ENCODE data around the gene PRMT5. TPM values are rescaled to one million over a fixed set of nuclear protein-coding genes. Genes with fewer than 3 reads are reported as not detected.

Gene PRMT5
- total RNA-seq, 1 donor from 2014 or later = 91.1 TPM

GRCh38 chr14:22905627-22906026, 23.5 kb downstream of the PRMT5 start:
- TF ChIP-seq CTCF (IDR thresholded peaks at IDR 0.05; ENCODE audit: insufficient read depth, low read length, severe bottlenecking) = no peak
- Histone ChIP-seq H3K36me3 (ENCODE audit: control insufficient read depth, insufficient read depth, low read length) (peaks cover 23% of the 10 kb centered on the region), H3K27me3 (ENCODE audit: control insufficient read depth, insufficient read depth, low read length) (no peaks in the 10 kb centered on the region), H3K4me3 (ENCODE audit: low read depth, low read length) (no peak overlapping the region)
- DNase-seq (ENCODE audit: low read depth) (no peak), FAIRE-seq (no peak)

DNA sequence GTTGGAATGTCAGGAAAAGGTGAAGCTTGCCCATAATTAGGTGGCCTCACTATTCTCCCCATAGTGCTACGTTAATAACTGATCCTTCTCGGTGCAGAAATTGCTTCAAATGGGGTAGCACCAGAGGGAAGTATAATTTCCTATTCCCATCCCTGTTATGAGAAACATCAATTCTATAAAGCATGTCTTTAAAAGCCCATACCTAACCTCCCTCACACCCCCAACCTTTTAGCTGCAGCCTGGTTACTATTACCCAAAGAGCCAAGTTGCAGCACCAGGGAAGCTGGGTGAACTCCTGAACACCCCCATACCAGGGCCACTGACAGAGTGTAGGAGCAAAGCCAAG, 25.5 kb downstream of the PRMT5 start:
- no peaks in the 10 kb centered on the region for H3K27me3 ChIP-seq (ENCODE audit: control insufficient read depth, insufficient read depth, low read length)
- no peak overlapping the region for H3K4me3 ChIP-seq (ENCODE audit: low read depth, low read length)
- H3K36me3 ChIP-seq (ENCODE audit: control insufficient read depth, insufficient read depth, low read length) = peaks cover 20% of the 10 kb centered on the region
- TF ChIP-seq CTCF (IDR thresholded peaks at IDR 0.05; ENCODE audit: insufficient read depth, low read length, severe bottlenecking) = no peak
- no peak for FAIRE-seq
- no peak for DNase-seq (ENCODE audit: low read depth)

DNA sequence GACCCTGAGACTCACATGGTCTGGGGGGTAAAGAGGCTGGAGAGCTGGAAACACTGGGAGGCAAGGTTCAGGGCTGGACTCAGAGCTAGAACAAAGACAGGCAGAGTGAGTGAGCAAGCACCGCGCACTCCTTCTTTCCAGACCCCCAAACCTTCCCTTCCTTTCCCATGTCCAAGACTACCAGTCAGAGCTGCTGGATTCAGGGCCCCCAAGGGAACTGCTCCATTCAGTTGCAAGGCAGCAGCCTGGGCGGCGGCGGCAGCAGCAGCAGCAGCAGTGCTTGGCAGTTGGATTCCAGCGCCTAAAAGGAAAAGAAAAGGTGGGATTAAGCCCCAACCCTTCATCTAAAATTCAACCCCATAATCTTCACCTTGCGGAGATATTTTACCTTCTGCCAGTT, 27.4 kb downstream of the PRMT5 start:
- Histone ChIP-seq H3K4me3 (ENCODE audit: low read depth, low read length) (no peak overlapping the region), H3K27me3 (ENCODE audit: control insufficient read depth, insufficient read depth, low read length) (no peaks in the 10 kb centered on the region), H3K36me3 (ENCODE audit: control insufficient read depth, insufficient read depth, low read length) (peaks cover 19% of the 10 kb centered on the region)
- FAIRE-seq (no peak), DNase-seq (ENCODE audit: low read depth) (no peak)
- no peak for TF ChIP-seq CTCF (IDR thresholded peaks at IDR 0.05; ENCODE audit: insufficient read depth, low read length, severe bottlenecking)

DNA sequence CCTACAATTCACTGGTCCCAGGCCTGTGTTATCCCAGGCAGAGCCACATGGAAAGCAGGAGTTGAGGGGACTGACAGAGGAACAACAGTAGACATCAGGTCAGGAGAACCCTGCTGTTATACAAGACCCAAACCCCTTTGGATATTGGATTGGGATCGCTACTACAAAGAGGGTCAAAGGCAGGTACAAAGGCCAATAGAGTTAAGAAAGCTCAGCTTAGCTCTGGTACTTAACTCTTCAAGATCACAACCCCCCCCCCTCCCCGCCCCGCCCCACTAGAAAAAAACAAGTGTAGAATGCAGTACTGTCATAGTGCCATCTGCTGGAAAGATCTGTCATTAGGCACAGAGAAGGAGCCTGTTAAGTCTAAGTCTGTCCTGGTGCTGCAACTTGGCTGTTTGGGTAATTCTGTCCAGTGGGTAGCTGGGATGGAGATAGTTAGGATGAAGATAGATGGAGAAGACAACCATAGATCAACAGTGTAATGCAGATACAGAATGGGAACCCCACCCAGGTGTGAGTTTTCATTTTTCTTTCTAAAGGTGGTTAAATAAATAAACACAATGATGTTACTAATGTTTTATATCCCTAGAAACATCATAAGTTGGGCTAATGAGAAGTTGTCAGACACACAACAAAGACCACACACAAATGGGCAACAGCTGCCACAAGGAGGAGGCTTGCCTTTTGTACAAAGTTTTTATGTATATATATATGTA, 28.9 kb downstream of the PRMT5 start:
- Histone ChIP-seq H3K4me3 (ENCODE audit: low read depth, low read length) (no peak overlapping the region), H3K36me3 (ENCODE audit: control insufficient read depth, insufficient read depth, low read length) (peaks cover 17% of the 10 kb centered on the region), H3K27me3 (ENCODE audit: control insufficient read depth, insufficient read depth, low read length) (no peaks in the 10 kb centered on the region)
- peak; percentile 72 for DNase-seq (ENCODE audit: low read depth)
- TF ChIP-seq CTCF (IDR thresholded peaks at IDR 0.05; ENCODE audit: insufficient read depth, low read length, severe bottlenecking) = peak; percentile 70
- no peak for FAIRE-seq

DNA sequence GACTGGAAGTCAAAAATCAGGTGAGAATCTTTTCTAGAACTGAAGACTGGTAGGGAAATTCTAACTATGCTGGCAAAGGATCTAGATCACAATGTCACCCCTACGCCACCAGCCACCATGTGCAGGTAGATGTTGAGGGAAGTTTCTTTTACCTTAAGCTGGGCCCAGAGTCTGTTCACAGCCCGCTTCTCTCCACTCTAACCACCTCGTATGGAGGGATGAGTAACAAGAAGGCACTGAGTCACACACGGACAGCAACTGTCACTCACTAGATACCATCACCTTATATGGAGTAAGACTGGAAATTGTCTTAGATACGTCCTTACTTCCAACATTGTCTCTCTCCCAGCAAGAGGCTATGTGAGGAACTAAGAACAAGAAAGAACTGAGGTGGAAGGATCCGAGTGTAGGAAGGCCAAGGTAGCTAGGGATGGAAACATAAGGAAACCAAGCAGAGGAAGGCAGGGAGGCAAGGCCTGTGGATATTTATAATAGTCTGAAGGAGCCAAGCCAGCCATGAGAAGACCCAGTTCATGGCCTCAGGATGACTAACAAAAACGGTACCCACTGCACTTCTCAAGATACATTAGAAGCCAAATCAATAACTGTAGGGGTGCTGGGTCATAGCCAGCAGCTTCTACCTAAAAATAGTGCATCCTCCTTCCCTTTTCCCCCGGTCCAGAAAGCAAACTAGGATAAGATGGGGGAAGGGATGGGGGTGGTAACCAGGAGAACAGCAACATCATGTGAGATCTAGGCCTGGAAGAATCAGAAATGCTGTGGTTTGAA, 30.7 kb downstream of the PRMT5 start:
- peak; percentile 88 for DNase-seq (ENCODE audit: low read depth)
- H3K4me3 ChIP-seq (ENCODE audit: low read depth, low read length) = no peak overlapping the region
- H3K36me3 ChIP-seq (ENCODE audit: control insufficient read depth, insufficient read depth, low read length) = peaks cover 8% of the 10 kb centered on the region
- no peaks in the 10 kb centered on the region for H3K27me3 ChIP-seq (ENCODE audit: control insufficient read depth, insufficient read depth, low read length)
- TF ChIP-seq CTCF (IDR thresholded peaks at IDR 0.05; ENCODE audit: insufficient read depth, low read length, severe bottlenecking) = no peak
- no peak for FAIRE-seq
